ENCODE data around the gene ENTPD5. TPM values are rescaled to one million over a fixed set of nuclear protein-coding genes. Genes with fewer than 3 reads are reported as not detected.

The ENTPD5 gene
- total RNA-seq, 1 donor, result 10.1 TPM

GRCh38 chr14:73949752-73950734, 69.0 kb downstream of the ENTPD5 start, which contains the start of the genes COQ6 and FAM161B:
COQ6 (plus strand) TSS chr14:73950302; CDS start chr14:73950333, 31 bp downstream.
FAM161B (minus strand) TSS chr14:73950094; CDS start chr14:73950026, 68 bp downstream.
- Histone ChIP-seq H3K4me3 (ENCODE audit: insufficient read depth, low read length) (peak within 1 kb of the TSS; percentile 100), H3K4me1 (ENCODE audit: insufficient read depth, low read length) (peaks cover 4% of the 10 kb centered on the region), H4K20me1 (ENCODE audit: insufficient read depth, low read length) (no peaks in the 10 kb centered on the region), H3K27ac (ENCODE audit: low read depth, low read length) (peak within 1 kb of the TSS; percentile 95), H3K9me3 (ENCODE audit: low read depth, low read length) (no peaks in the 10 kb centered on the region), H3K27me3 (ENCODE audit: insufficient read depth, low read length) (no peaks in the 10 kb centered on the region), H3K4me2 (ENCODE audit: insufficient read depth, low read length) (peak within 1 kb of the TSS; percentile 88), H3K79me2 (ENCODE audit: insufficient read depth, low read length) (peaks cover 19% of the 10 kb centered on the region), H2AFZ (ENCODE audit: low read length) (peak within 1 kb of the TSS; percentile 99), H3K36me3 (ENCODE audit: insufficient read depth, low read length) (peaks cover 4% of the 10 kb centered on the region)
- no peak for TF ChIP-seq CTCF (IDR thresholded peaks at IDR 0.05; ENCODE audit: extremely low read depth, low read depth, low read length)
- peak; percentile 98 for DNase-seq (ENCODE audit: insufficient read length, low spot score, missing footprints)

- DNase-seq (ENCODE audit: insufficient read length, low spot score, missing footprints), result no peak
- Histone ChIP-seq H3K4me3 (ENCODE audit: insufficient read depth, low read length) (no peak overlapping the region), H3K27ac (ENCODE audit: low read depth, low read length) (no peak overlapping the region), H3K9me3 (ENCODE audit: low read depth, low read length) (no peaks in the 10 kb centered on the region), H3K4me2 (ENCODE audit: insufficient read depth, low read length) (no peak overlapping the region), H3K27me3 (ENCODE audit: insufficient read depth, low read length) (no peaks in the 10 kb centered on the region), H4K20me1 (ENCODE audit: insufficient read depth, low read length) (no peaks in the 10 kb centered on the region), H3K79me2 (ENCODE audit: insufficient read depth, low read length) (peaks cover under 1% of the 10 kb centered on the region), H2AFZ (ENCODE audit: low read length) (no peak overlapping the region), H3K36me3 (ENCODE audit: insufficient read depth, low read length) (peaks cover 14% of the 10 kb centered on the region), H3K4me1 (ENCODE audit: insufficient read depth, low read length) (peaks cover 10% of the 10 kb centered on the region)
- TF ChIP-seq CTCF (IDR thresholded peaks at IDR 0.05; ENCODE audit: extremely low read depth, low read depth, low read length), result no peak
Measured at GRCh38 chr14:73945159-73945670, 73.9 kb downstream of the ENTPD5 start.

- no peak for DNase-seq (ENCODE audit: insufficient read length, low spot score, missing footprints)
- no peaks in the 10 kb centered on the region for H4K20me1 ChIP-seq (ENCODE audit: insufficient read depth, low read length)
- H3K4me3 ChIP-seq (ENCODE audit: insufficient read depth, low read length), result no peak overlapping the region
- H2AFZ ChIP-seq (ENCODE audit: low read length), result no peak overlapping the region
- no peak overlapping the region for H3K4me2 ChIP-seq (ENCODE audit: insufficient read depth, low read length)
- no peaks in the 10 kb centered on the region for H3K79me2 ChIP-seq (ENCODE audit: insufficient read depth, low read length)
- TF ChIP-seq CTCF (IDR thresholded peaks at IDR 0.05; ENCODE audit: extremely low read depth, low read depth, low read length), result no peak
- peaks cover 10% of the 10 kb centered on the region for H3K4me1 ChIP-seq (ENCODE audit: insufficient read depth, low read length)
- H3K36me3 ChIP-seq (ENCODE audit: insufficient read depth, low read length), result peaks cover 19% of the 10 kb centered on the region
- H3K27ac ChIP-seq (ENCODE audit: low read depth, low read length), result no peak overlapping the region
- no peaks in the 10 kb centered on the region for H3K27me3 ChIP-seq (ENCODE audit: insufficient read depth, low read length)
- H3K9me3 ChIP-seq (ENCODE audit: low read depth, low read length), result no peaks in the 10 kb centered on the region
Measured at GRCh38 chr14:73944432-73945158, 74.5 kb downstream of the ENTPD5 start.

Measured in osteoblast (primary cell).